Measurements from ENCODE around the gene FHOD1. TPM values are rescaled to one million over a fixed set of nuclear protein-coding genes. Genes with fewer than 3 reads are reported as not detected.

Gene FHOD1
- total and polyA plus RNA-seq, 10 of the 15 experiments (the other 5 are each of a cell fraction or from before 2014, with no cell fraction given), result 8.9 to 65.7 (median 18.1) TPM

GRCh38 chr16:67282447-67282805 lies 35.1 kb upstream of the FHOD1 start:
- no peaks in the 10 kb centered on the region for H3K9me3 ChIP-seq (replicated peaks; ENCODE audit: control insufficient read depth, insufficient read depth, low read length)
- intact Hi-C loops (cut with micrococcal nuclease; ENCODE audit: unreplicated experiment) (no loop called here), in situ Hi-C loops (cut with MboI) (no loop called here)
- H2AFZ ChIP-seq (ENCODE audit: control insufficient read depth, low read depth, low read length), result no peak overlapping the region
- ATAC-seq (no peak), DNase-seq (ENCODE audit: low read depth, low spot score) (no peak), FAIRE-seq (no peak)
- H3K4me2 ChIP-seq (ENCODE audit: control insufficient read depth, insufficient read depth), result no peak overlapping the region
- no peaks in the 10 kb centered on the region for H4K20me1 ChIP-seq (ENCODE audit: control insufficient read depth, insufficient read depth)
- TF ChIP-seq ESRRA (IDR thresholded peaks at IDR 0.05; ENCODE audit: low read length) (no peak), EGR1 (IDR thresholded peaks at IDR 0.05; ENCODE audit: borderline replicate concordance in 1 of 2, low read depth in 2 of 2, low read length in 2 of 2) (no peak), CBX5 (IDR thresholded peaks at IDR 0.05; ENCODE audit: low read depth) (no peak), BACH1 (IDR thresholded peaks at IDR 0.05; ENCODE audit: borderline replicate concordance) (no peak), HDAC2 (IDR thresholded peaks at IDR 0.05) (no peak), ZSCAN29 (IDR thresholded peaks at IDR 0.05) (no peak), RB1 (IDR thresholded peaks at IDR 0.05; ENCODE audit: borderline replicate concordance) (no peak)
- H3K27ac ChIP-seq (ENCODE audit: control insufficient read depth, insufficient read depth), result no peak overlapping the region
- 0 out of 2 replicates have a peak, but pooled peaks cover 2% of the 10 kb centered on the region for H3K79me2 ChIP-seq (ENCODE audit: control insufficient read depth, insufficient read depth, low read length)
- RAD21 ChIA-PET (ENCODE audit: unreplicated experiment), result interaction anchor here (1.3 to 1.6 kb wide), 2 partner anchors 57 to 117 kb away, joined by 3 to 4 read pairs; no protein-coding TSS in a partner anchor
- BruUV-seq (replicated peaks), result no TSS peak
- CTCF ChIA-PET, result interaction anchor here (0.7 to 2.8 kb wide), 4 partner anchors 22 to 130 kb away, joined by 3 to 17 read pairs (median 4); no protein-coding TSS in a partner anchor
- WGBS (ENCODE audit: insufficient coverage, insufficient replicate concordance, low lambda C conversion rate, missing lambda C conversion rate), result 59% methylated on average over 10 of the region's 10 CpGs
- H3K9ac ChIP-seq (ENCODE audit: control insufficient read depth, insufficient read depth, low read length), result no peak overlapping the region
- peaks cover 4% of the 10 kb centered on the region; the same call in 1 of the 2 replicates for H3K4me1 ChIP-seq (ENCODE audit: control insufficient read depth, insufficient read depth, low read length)
- H3K36me3 ChIP-seq (ENCODE audit: control insufficient read depth in 2 of 2, insufficient read depth in 2 of 2, low read length in 1 of 2), result no peaks in the 10 kb centered on the region
- POLR2A ChIA-PET, result interaction anchor here (0.5 kb wide), 1 partner anchor 338 kb away, joined by 3 read pairs; no protein-coding TSS in a partner anchor
- H3K27me3 ChIP-seq (replicated peaks in 1 of 2; ENCODE audit: control insufficient read depth in 2 of 2, insufficient read depth in 2 of 2, low read length in 1 of 2), result no peaks in the 10 kb centered on the region
- SMC1A ChIA-PET (ENCODE audit: uncharacterized antibody, unreplicated experiment), result interaction anchor here (1.6 to 1.8 kb wide), 2 partner anchors 18 to 43 kb away, joined by 3 to 6 read pairs; no protein-coding TSS in a partner anchor
- no peak overlapping the region for H3K4me3 ChIP-seq

All from GM12878 (cell line).